HCT116 (cell line): Measurements from ENCODE around the gene KNTC1.

ENCODE experiments used
- CTCF ChIP-seq, 3 experiments: fragments of 200-600 bp in 1 of 3; sonication (generic) in 1 of 3; IDR thresholded peaks in 2 of 3; conservative IDR thresholded peaks in 1 of 3; 2 replicates each; pipeline ENCODE4 v1.5.1; 2012 to 2017; ENCODE audit warnings: low read depth in 2 of 3, low read length in 2 of 3, antibody characterized with exemption in 1 of 3, borderline replicate concordance in 1 of 3, control low read depth in 1 of 3, mild to moderate bottlenecking in 1 of 3, mixed read lengths in 1 of 3, mixed run types in 1 of 3, moderate library complexity in 1 of 3; ENCODE audit not compliant: insufficient read depth in 1 of 3
- ELF1 ChIP-seq: IDR thresholded peaks from 2 replicates; pipeline ENCODE4 v1.6.1; 2012; ENCODE audit warnings: low read depth, borderline replicate concordance
- EZH2 ChIP-seq: fragments of 200-600 bp; sonication (generic); IDR thresholded peaks from 2 replicates; pipeline ENCODE4 v1.6.1; 2017; ENCODE audit warnings: antibody characterized with exemption, mixed run types
- EZH2phosphoT487 ChIP-seq: fragments of 200-600 bp; IDR thresholded peaks from 2 replicates; pipeline ENCODE4 v1.6.1; 2018; ENCODE audit warnings: antibody characterized with exemption, borderline replicate concordance
- FOSL1 ChIP-seq: IDR thresholded peaks from 2 replicates; pipeline ENCODE4 v1.6.1; 2012; ENCODE audit warnings: low read depth
- JUND ChIP-seq: IDR thresholded peaks from 2 replicates; pipeline ENCODE4 v1.6.1; 2012
- MAX ChIP-seq: IDR thresholded peaks from 2 replicates; pipeline ENCODE4 v1.6.1; 2012
- POLR2A ChIP-seq: IDR thresholded peaks from 2 replicates; pipeline ENCODE4 v1.7.0; 2011; ENCODE audit warnings: borderline replicate concordance; ENCODE audit not compliant: insufficient read depth, insufficient read length; ENCODE audit errors: extremely low read depth
- POLR2AphosphoS5 ChIP-seq: IDR thresholded peaks from 2 replicates; pipeline ENCODE4 v1.6.1; 2011; ENCODE audit warnings: mild to moderate bottlenecking, low read depth, low read length, moderate library complexity
- RAD21 ChIP-seq: IDR thresholded peaks from 2 replicates; pipeline ENCODE4 v1.6.1; 2012; ENCODE audit warnings: low read depth, mild to moderate bottlenecking
- REST ChIP-seq: IDR thresholded peaks from 2 replicates; pipeline ENCODE4 v1.6.1; 2012; ENCODE audit warnings: low read depth
- YY1 ChIP-seq: IDR thresholded peaks from 2 replicates; pipeline ENCODE4 v1.6.1; 2011; ENCODE audit warnings: low read length, low read depth, moderate library complexity, mild to moderate bottlenecking; ENCODE audit not compliant: insufficient replicate concordance; ENCODE audit errors: extremely low read depth
- ZNF274 ChIP-seq: fragments of 200-500 bp; sonication (Bioruptor generic); IDR thresholded peaks from 2 replicates; pipeline ENCODE4 v1.6.1; 2014; ENCODE audit warnings: mild to moderate bottlenecking, low read depth, low read length, inconsistent platforms

- no peak for TF ChIP-seq POLR2A
- no peak for TF ChIP-seq EZH2
- TF ChIP-seq RAD21, result 0 out of 2 replicates have a peak, but pooled peaks have one; percentile 2
- no peak for TF ChIP-seq CTCF (IDR thresholded peaks at IDR 0.05 in 2 of 3, conservative IDR thresholded peaks at IDR 0.05 in 1 of 3; ENCODE audit: borderline replicate concordance in 1 of 3, insufficient read depth in 1 of 3, low read depth in 2 of 3, low read length in 2 of 3)
- TF ChIP-seq POLR2AphosphoS5, result no peak
- TF ChIP-seq JUND, result no peak
- TF ChIP-seq ZNF274, result no peak
- no peak for TF ChIP-seq MAX
- TF ChIP-seq FOSL1, result no peak
- TF ChIP-seq YY1, result no peak
- TF ChIP-seq REST, result no peak
- TF ChIP-seq ELF1, result no peak
- no peak for TF ChIP-seq EZH2phosphoT487
These were observed 462 bp downstream of the KNTC1 start for GRCh38 chr12:122527478-122527944.
